K562 (cell line): ENCODE measurements around the gene JUNB. TPM values are rescaled to one million over a fixed set of nuclear protein-coding genes. Genes with fewer than 3 reads are reported as not detected.
A peak's percentile ranks its signal among the peaks of the same experiment; 100 is the strongest.

Experiments
- ARID2 ChIP-seq: fragments of 450-650 bp; IDR thresholded peaks from 2 replicates; pipeline ENCODE4 v1.6.1; 2017; ENCODE audit warnings: antibody characterized with exemption, mild to moderate bottlenecking
- ARNT ChIP-seq, 2 experiments: fragments of 450-650 bp; IDR thresholded peaks; 2 replicates each; pipeline ENCODE4 v1.6.1; 2016; ENCODE audit warnings: mild to moderate bottlenecking in 1 of 2
- BRF1 ChIP-seq: IDR thresholded peaks from 3 replicates; pipeline ENCODE4 v1.6.1; 2011; ENCODE audit warnings: borderline replicate concordance, mild to moderate bottlenecking; ENCODE audit not compliant: insufficient read length; ENCODE audit errors: extremely low read depth
- CHD4 ChIP-seq: fragments of 200-600 bp; sonication (generic); IDR thresholded peaks from 3 replicates; pipeline ENCODE4 v1.6.1; 2012; ENCODE audit warnings: low read depth, mild to moderate bottlenecking, mixed read lengths, low read length, inconsistent platforms; ENCODE audit not compliant: insufficient read depth, insufficient replicate concordance, poor library complexity, severe bottlenecking
- CXXC5 ChIP-seq: fragments of 250-450 bp; sonication (Bioruptor Pico); IDR thresholded peaks from 2 replicates; pipeline ENCODE4 v1.8.0; 2022; ENCODE audit warnings: inconsistent platforms, mild to moderate bottlenecking, moderate library complexity
- GATAD2B ChIP-seq: fragments of 450-650 bp; IDR thresholded peaks from 2 replicates; pipeline ENCODE4 v1.6.1; 2017; ENCODE audit warnings: mild to moderate bottlenecking, borderline replicate concordance
- IRF2 ChIP-seq: sonication (generic); formaldehyde crosslinking; IDR thresholded peaks from 2 replicates; pipeline ENCODE4 v1.8.1; 2022; ENCODE audit warnings: mild to moderate bottlenecking, missing genetic modification reagents
- KHSRP ChIP-seq: fragments of 450-650 bp; IDR thresholded peaks from 2 replicates; pipeline ENCODE4 v1.6.1; 2017
- NCOR1 ChIP-seq: fragments of 450-650 bp; IDR thresholded peaks from 2 replicates; pipeline ENCODE4 v1.6.1; 2016; ENCODE audit warnings: mild to moderate bottlenecking, moderate library complexity
- RAD21 ChIP-seq, 2 experiments: fragments of 250-450 bp in 1 of 2; fragments of 450-650 bp in 1 of 2; sonication (Bioruptor Pico) in 1 of 2; formaldehyde crosslinking in 1 of 2; IDR thresholded peaks in 1 of 2; conservative IDR thresholded peaks in 1 of 2; 2 replicates each; pipeline versions ENCODE4 v1.4.0 to v1.8.0; 2020 to 2022; ENCODE audit warnings: mild to moderate bottlenecking in 2 of 2, moderate library complexity in 1 of 2
- SNAPC5 ChIP-seq: fragments of 250-450 bp; sonication (Bioruptor Pico); IDR thresholded peaks from 2 replicates; pipeline ENCODE4 v1.8.0; 2021; ENCODE audit warnings: moderate library complexity, mild to moderate bottlenecking, inconsistent platforms
- TAF1 ChIP-seq: IDR thresholded peaks from 2 replicates; pipeline ENCODE4 v1.6.1; 2011; ENCODE audit warnings: mild to moderate bottlenecking, low read length, moderate library complexity; ENCODE audit not compliant: insufficient read depth, control insufficient read depth, severe bottlenecking; ENCODE audit errors: extremely low read depth
- TFAP4 ChIP-seq: sonication (generic); formaldehyde crosslinking; IDR thresholded peaks from 2 replicates; pipeline ENCODE4 v1.8.0; 2022; ENCODE audit warnings: missing genetic modification reagents, mild to moderate bottlenecking, moderate library complexity, borderline replicate concordance
- ZNF134 ChIP-seq: fragments of 250-450 bp; sonication (Bioruptor Pico); conservative IDR thresholded peaks from 2 replicates; pipeline ENCODE4 v1.4.0; 2020
- ZNF146 ChIP-seq: IDR thresholded peaks from one replicate; pipeline ENCODE4 v1.6.1; 2018; ENCODE audit warnings: missing compliant biosample characterization; ENCODE audit not compliant: unreplicated experiment
- ZNF23 ChIP-seq: fragments of 250-450 bp; sonication (Bioruptor Pico); IDR thresholded peaks from 2 replicates; pipeline ENCODE4 v1.4.0; 2020; ENCODE audit warnings: mild to moderate bottlenecking
- ZNF232 ChIP-seq: sonication (generic); formaldehyde crosslinking; IDR thresholded peaks from 2 replicates; pipeline ENCODE4 v1.8.0; 2022; ENCODE audit warnings: mild to moderate bottlenecking, missing genetic modification reagents
- ZNF449 ChIP-seq: fragments of 250-450 bp; sonication (Bioruptor Pico); IDR thresholded peaks from 2 replicates; pipeline ENCODE4 v1.8.0; 2022; ENCODE audit warnings: moderate library complexity, mild to moderate bottlenecking, inconsistent platforms
- ZNF75A ChIP-seq: fragments of 450-650 bp; formaldehyde crosslinking; IDR thresholded peaks from 2 replicates; pipeline ENCODE4 v1.4.0; 2020; ENCODE audit warnings: mild to moderate bottlenecking
- ZNF77 ChIP-seq: fragments of 250-450 bp; sonication (Bioruptor Pico); IDR thresholded peaks from 2 replicates; pipeline ENCODE4 v1.5.0; 2020
- polyA plus RNA-seq, 8 experiments: library from polyadenylated mRNA; depleted of rRNA in 4 of 8; stranded (reverse) in 5 of 8; unstranded in 3 of 8; fragments of >200 nt; fragmentation: Nextera tagmentation in 2 of 8; fragmentation: Illumina TruSeq in 1 of 8; extraction: Ambion mirVana in 2 of 8; extraction: Trizol in 1 of 8; gene quantifications; 2 replicates each; pipeline versions ENCODE4 v1.2.1 to v1.2.3, GENCODE V29; 2011 to 2014; ENCODE audit warnings: inconsistent platforms in 1 of 8, missing spikeins in 1 of 8
- total RNA-seq, 7 experiments: library from RNA; depleted of rRNA in 6 of 7; stranded (reverse); fragments of >200 nt in 6 of 7; fragmentation: Illumina TruSeq in 2 of 7; extraction: Trizol in 2 of 7; gene quantifications; 2 replicates each; pipeline versions ENCODE4 v1.2.1 to v1.2.3, GENCODE V29; 2011 to 2021; ENCODE audit warnings: low replicate concordance in 1 of 7
- TF ChIP-seq, protein P1 (sequence below), 2 experiments: fragments of 450-650 bp; IDR thresholded peaks; 2 replicates each; pipeline ENCODE4 v1.6.1; 2016
- TF ChIP-seq, protein P2 (sequence below): fragments of 250-450 bp; sonication (Bioruptor Pico); IDR thresholded peaks from 2 replicates; pipeline ENCODE4 v1.5.0; 2021; ENCODE audit warnings: mild to moderate bottlenecking, borderline replicate concordance

JUNB gene
- total and polyA plus RNA-seq, 9 of the 15 experiments (the other 6 are each of a cell fraction or from before 2014, with no cell fraction given), result 0.23 to 88.1 (median 13.1) TPM

- TF ChIP-seq TFAP4 (CRISPR knock-in tag), result peak; percentile 62
- TF ChIP-seq ZNF23, result no peak
- peak; percentile 21 for TF ChIP-seq CHD4
- no peak for TF ChIP-seq ZNF77
- TF ChIP-seq, protein P1, sequence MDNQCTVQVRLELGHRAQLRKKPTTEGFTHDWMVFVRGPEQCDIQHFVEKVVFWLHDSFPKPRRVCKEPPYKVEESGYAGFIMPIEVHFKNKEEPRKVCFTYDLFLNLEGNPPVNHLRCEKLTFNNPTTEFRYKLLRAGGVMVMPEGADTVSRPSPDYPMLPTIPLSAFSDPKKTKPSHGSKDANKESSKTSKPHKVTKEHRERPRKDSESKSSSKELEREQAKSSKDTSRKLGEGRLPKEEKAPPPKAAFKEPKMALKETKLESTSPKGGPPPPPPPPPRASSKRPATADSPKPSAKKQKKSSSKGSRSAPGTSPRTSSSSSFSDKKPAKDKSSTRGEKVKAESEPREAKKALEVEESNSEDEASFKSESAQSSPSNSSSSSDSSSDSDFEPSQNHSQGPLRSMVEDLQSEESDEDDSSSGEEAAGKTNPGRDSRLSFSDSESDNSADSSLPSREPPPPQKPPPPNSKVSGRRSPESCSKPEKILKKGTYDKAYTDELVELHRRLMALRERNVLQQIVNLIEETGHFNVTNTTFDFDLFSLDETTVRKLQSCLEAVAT (IDR thresholded peaks at IDR 0.05), result no peak
- TF ChIP-seq CXXC5 (CRISPR knock-in tag), result peak; percentile 99
- no peak for TF ChIP-seq ZNF449 (CRISPR knock-in tag)
- TF ChIP-seq ARID2, result no peak
- peak; percentile 48 for TF ChIP-seq NCOR1
- TF ChIP-seq ZNF146 (CRISPR knock-in tag), result no peak
- TF ChIP-seq TAF1, result peak; percentile 21
- peak; percentile 15 to 16; a peak in 2 of 4 replicates for TF ChIP-seq RAD21 (CRISPR knock-in tag; conservative IDR thresholded peaks at IDR 0.05 in 1 of 2, IDR thresholded peaks at IDR 0.05 in 1 of 2)
- TF ChIP-seq IRF2, result no peak
- TF ChIP-seq ZNF75A (CRISPR knock-in tag), result no peak
- no peak for TF ChIP-seq ZNF232
- 0 out of 2 replicates have a peak, but pooled peaks have one; percentile 16 for TF ChIP-seq ZNF134 (CRISPR knock-in tag)
- TF ChIP-seq, protein P2, sequence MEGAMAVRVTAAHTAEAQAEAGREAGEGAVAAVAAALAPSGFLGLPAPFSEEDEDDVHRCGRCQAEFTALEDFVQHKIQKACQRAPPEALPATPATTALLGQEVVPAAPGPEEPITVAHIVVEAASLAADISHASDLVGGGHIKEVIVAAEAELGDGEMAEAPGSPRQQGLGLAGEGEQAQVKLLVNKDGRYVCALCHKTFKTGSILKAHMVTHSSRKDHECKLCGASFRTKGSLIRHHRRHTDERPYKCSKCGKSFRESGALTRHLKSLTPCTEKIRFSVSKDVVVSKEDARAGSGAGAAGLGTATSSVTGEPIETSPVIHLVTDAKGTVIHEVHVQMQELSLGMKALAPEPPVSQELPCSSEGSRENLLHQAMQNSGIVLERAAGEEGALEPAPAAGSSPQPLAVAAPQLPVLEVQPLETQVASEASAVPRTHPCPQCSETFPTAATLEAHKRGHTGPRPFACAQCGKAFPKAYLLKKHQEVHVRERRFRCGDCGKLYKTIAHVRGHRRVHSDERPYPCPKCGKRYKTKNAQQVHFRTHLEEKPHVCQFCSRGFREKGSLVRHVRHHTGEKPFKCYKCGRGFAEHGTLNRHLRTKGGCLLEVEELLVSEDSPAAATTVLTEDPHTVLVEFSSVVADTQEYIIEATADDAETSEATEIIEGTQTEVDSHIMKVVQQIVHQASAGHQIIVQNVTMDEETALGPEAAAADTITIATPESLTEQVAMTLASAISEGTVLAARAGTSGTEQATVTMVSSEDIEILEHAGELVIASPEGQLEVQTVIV (CRISPR knock-in tag), result no peak
- peak; percentile 100 for TF ChIP-seq GATAD2B
- TF ChIP-seq KHSRP, result no peak
- no peak for TF ChIP-seq ARNT (IDR thresholded peaks at IDR 0.05)
- no peak for TF ChIP-seq BRF1
- TF ChIP-seq SNAPC5 (CRISPR knock-in tag), result no peak
These were observed 8.6 kb upstream of the JUNB start (continued) for GRCh38 chr19:12782424-12783290.
